A549 (cell line): ENCODE measurements around the gene FAM149B1. TPM values are rescaled to one million over a fixed set of nuclear protein-coding genes. Genes with fewer than 3 reads are reported as not detected.

Experiments
- ATAC-seq, 2 experiments: fragments of 200-7000 bp in 1 of 2; fragments of >200 bp in 1 of 2; cut with Nextera tagmentation in 1 of 2; cut with Tn5 transposase in 1 of 2; 3 replicates each; pipeline versions ENCODE4 v1.8.0 to v1.9.1; 2018 to 2020; ENCODE audit warnings: mild to moderate bottlenecking in 1 of 2, moderate library complexity in 1 of 2
- CTCF ChIA-PET: fragments of 300-600 bp; sonication (Branson Sonifier 250); formaldehyde crosslinking; extraction: SDS; loops from one replicate; lab custom pipeline; 2021; ENCODE audit warnings: antibody characterized with exemption, inconsistent platforms; lab: Yijun Ruan, JAX
- POLR2A ChIA-PET: fragments of 350-600 bp; formaldehyde crosslinking; extraction: SDS; loops from one replicate; lab custom pipeline; 2021; ENCODE audit warnings: antibody characterized with exemption, inconsistent platforms; lab: Yijun Ruan, JAX
- DNase-seq, 2 experiments: peaks; one replicate each; pipeline versions ENCODE4 v3.0.0 to v3.0.0-alpha.2; 2011 to 2016; ENCODE audit warnings: low read depth in 1 of 2, low spot score in 1 of 2
- FAIRE-seq: peaks from 2 replicates; lab custom pipeline; 2011; peaks lifted over from hg19 to GRCh38; lab: Jason Lieb, UNC
- H3K27ac ChIP-seq, 2 experiments: fragments of >200 bp; sonication (Bioruptor Twin); formaldehyde crosslinking; 3 replicates each; pipeline ENCODE4 v1.5.1; 2016 to 2017
- H3K4me1 ChIP-seq: fragments of >200 bp; sonication (Bioruptor Twin); formaldehyde crosslinking; 3 replicates; pipeline ENCODE4 v1.6.1; 2016
- H3K4me2 ChIP-seq: fragments of >200 bp; sonication (Bioruptor Twin); formaldehyde crosslinking; 3 replicates; pipeline ENCODE4 v1.6.1; 2016
- H3K4me3 ChIP-seq: fragments of >200 bp; sonication (Bioruptor Twin); formaldehyde crosslinking; 3 replicates; pipeline ENCODE4 v1.5.1; 2016
- H3K9me3 ChIP-seq: fragments of >200 bp; sonication (Bioruptor Twin); formaldehyde crosslinking; 3 replicates; pipeline ENCODE4 v1.6.1; 2016
- BHLHE40 ChIP-seq: IDR thresholded peaks from 2 replicates; pipeline ENCODE4 v1.6.1; 2012; ENCODE audit warnings: low read depth, low read length, inconsistent platforms
- CBX8 ChIP-seq: fragments of 200-600 bp; sonication (generic); IDR thresholded peaks from 2 replicates; pipeline ENCODE4 v1.6.1; 2016
- CHD4 ChIP-seq: fragments of 200-600 bp; sonication (generic); IDR thresholded peaks from 2 replicates; pipeline ENCODE4 v1.6.1; 2016; ENCODE audit warnings: antibody characterized with exemption, mild to moderate bottlenecking, borderline replicate concordance
- E2F6 ChIP-seq: IDR thresholded peaks from 2 replicates; pipeline ENCODE4 v1.6.1; 2012; ENCODE audit warnings: low read depth, borderline replicate concordance
- EHMT2 ChIP-seq: fragments of 200-600 bp; sonication (generic); IDR thresholded peaks from 2 replicates; pipeline ENCODE4 v1.6.1; 2016; ENCODE audit warnings: antibody characterized with exemption, low read depth, mild to moderate bottlenecking, moderate library complexity
- EP300 ChIP-seq, 2 experiments: fragments of >200 bp; sonication (Bioruptor Twin); formaldehyde crosslinking; IDR thresholded peaks; 2 replicates in 1 of 2; 3 replicates in 1 of 2; pipeline ENCODE4 v1.6.1; 2016 to 2017
- ESRRA ChIP-seq: fragments of 150-350 bp; IDR thresholded peaks from 2 replicates; pipeline ENCODE4 v1.6.1; 2014; ENCODE audit warnings: mild to moderate bottlenecking, low read length, borderline replicate concordance
- FOXS1 ChIP-seq: fragments of 250-450 bp; sonication (Bioruptor Pico); IDR thresholded peaks from 2 replicates; pipeline ENCODE4 v1.5.0; 2020; ENCODE audit warnings: mild to moderate bottlenecking, moderate library complexity
- HMGXB4 ChIP-seq: fragments of 250-450 bp; sonication (Bioruptor Pico); IDR thresholded peaks from 2 replicates; pipeline ENCODE4 v1.5.0; 2021; ENCODE audit warnings: mild to moderate bottlenecking, moderate library complexity, borderline replicate concordance
- HOXB13 ChIP-seq: fragments of 250-450 bp; sonication (Bioruptor Pico); IDR thresholded peaks from 2 replicates; pipeline ENCODE4 v1.5.0; 2020; ENCODE audit warnings: low read depth, mild to moderate bottlenecking, moderate library complexity
- JUN ChIP-seq, 2 experiments: fragments of >200 bp; sonication (Bioruptor Twin); formaldehyde crosslinking; IDR thresholded peaks; 2 replicates in 1 of 2; 3 replicates in 1 of 2; pipeline ENCODE4 v1.6.1; 2016 to 2017
- KDM1A ChIP-seq: fragments of 200-600 bp; sonication (generic); IDR thresholded peaks from 2 replicates; pipeline ENCODE4 v1.6.1; 2016; ENCODE audit warnings: low read depth, mild to moderate bottlenecking
- KDM5A ChIP-seq: fragments of 200-600 bp; sonication (generic); IDR thresholded peaks from 2 replicates; pipeline ENCODE4 v1.6.1; 2016; ENCODE audit warnings: antibody characterized with exemption, mild to moderate bottlenecking
- MYC ChIP-seq: IDR thresholded peaks from 2 replicates; pipeline ENCODE4 v1.6.1; 2012; ENCODE audit warnings: mild to moderate bottlenecking, inconsistent platforms, low read length, improper control_type of control experiment, borderline replicate concordance
- NFE2L2 ChIP-seq: fragments of 150-350 bp; conservative IDR thresholded peaks from 2 replicates; pipeline ENCODE4 v1.6.1; 2014; ENCODE audit warnings: low read length
- NR3C1 ChIP-seq: fragments of >200 bp; sonication (Bioruptor Twin); formaldehyde crosslinking; IDR thresholded peaks from 3 replicates; pipeline ENCODE4 v1.6.1; 2017
- POLR2A ChIP-seq: IDR thresholded peaks from 2 replicates; pipeline ENCODE4 v1.6.1; 2012; ENCODE audit warnings: mild to moderate bottlenecking, low read length
- POLR2AphosphoS2 ChIP-seq: conservative IDR thresholded peaks from 2 replicates; pipeline ENCODE4 v1.6.1; 2012; ENCODE audit warnings: low read length, improper control_type of control experiment, inconsistent platforms
- RAD21 ChIP-seq, 2 experiments: fragments of >200 bp in 1 of 2; sonication (Bioruptor Twin) in 1 of 2; formaldehyde crosslinking in 1 of 2; IDR thresholded peaks in 1 of 2; conservative IDR thresholded peaks in 1 of 2; 2 replicates in 1 of 2; 3 replicates in 1 of 2; pipeline ENCODE4 v1.6.1; 2012 to 2018; ENCODE audit warnings: inconsistent platforms in 1 of 2
- RARB ChIP-seq: fragments of 250-450 bp; sonication (Bioruptor Pico); IDR thresholded peaks from 2 replicates; pipeline ENCODE4 v1.8.0; 2021; ENCODE audit warnings: mild to moderate bottlenecking, moderate library complexity
- RFX5 ChIP-seq: fragments of 450-650 bp; IDR thresholded peaks from 2 replicates; pipeline ENCODE4 v1.7.1; 2014; ENCODE audit warnings: antibody characterized with exemption, mild to moderate bottlenecking, moderate library complexity
- RNF2 ChIP-seq: fragments of 200-600 bp; sonication (generic); IDR thresholded peaks from 2 replicates; pipeline ENCODE4 v1.6.1; 2016; ENCODE audit warnings: low read depth, mild to moderate bottlenecking, antibody characterized with exemption, moderate library complexity, borderline replicate concordance
- SREBF2 ChIP-seq: fragments of 450-650 bp; IDR thresholded peaks from 2 replicates; pipeline ENCODE4 v1.6.1; 2014; ENCODE audit warnings: mild to moderate bottlenecking, moderate library complexity
- TFCP2L1 ChIP-seq: fragments of 250-450 bp; sonication (Bioruptor Pico); IDR thresholded peaks from 2 replicates; pipeline ENCODE4 v1.5.0; 2021; ENCODE audit warnings: mild to moderate bottlenecking
- ZC3H11A ChIP-seq: fragments of 450-650 bp; IDR thresholded peaks from 2 replicates; pipeline ENCODE4 v1.6.1; 2014; ENCODE audit warnings: antibody characterized with exemption, mild to moderate bottlenecking
- ZSCAN20 ChIP-seq: fragments of 250-450 bp; sonication (Bioruptor Pico); IDR thresholded peaks from 2 replicates; pipeline ENCODE4 v1.8.0; 2022; ENCODE audit warnings: mild to moderate bottlenecking, moderate library complexity
- WGBS: methylation state at CpG from one replicate; pipeline ENCODE4 v1.1.6; 2017; ENCODE audit errors: missing lambda C conversion rate; 5-methylcytosine and 5-hydroxymethylcytosine counted together
- polyA plus RNA-seq, 4 experiments: library from polyadenylated mRNA; depleted of rRNA in 3 of 4; stranded (reverse); fragments of >200 nt; fragmentation: RNase III in 1 of 4; extraction: RNeasy Plus Mini Kit Qiagen cat#74134 plus additional on column Dnase treatment in 1 of 4; gene quantifications; 2 replicates in 3 of 4; 3 replicates in 1 of 4; pipeline ENCODE4 v1.2.3, GENCODE V29; 2011 to 2017

FAM149B1 gene
- polyA plus RNA-seq, 2 of the 4 experiments (the other 2 are of a cell fraction), result 6.9 to 26.7 TPM

GRCh38 chr10:73229567-73229966 is 61.6 kb downstream of the FAM149B1 start:
- Histone ChIP-seq H3K4me1 (no peaks in the 10 kb centered on the region), H3K27ac (no peak overlapping the region), H3K4me3 (no peak overlapping the region), H3K4me2 (no peak overlapping the region), H3K9me3 (no peaks in the 10 kb centered on the region)
- CTCF ChIA-PET, result no interaction called here
- WGBS, result 89% methylated on average over 6 of the region's 6 CpGs
- POLR2A ChIA-PET, result no interaction called here
- ATAC-seq (no peak), FAIRE-seq (no peak), DNase-seq (no peak)
- TF ChIP-seq BHLHE40 (no peak), HOXB13 (no peak), NR3C1 (no peak), NFE2L2 (no peak), FOXS1 (CRISPR knock-in tag) (no peak), EHMT2 (no peak), TFCP2L1 (CRISPR knock-in tag) (no peak), EP300 (IDR thresholded peaks at IDR 0.05) (no peak), ESRRA (no peak), HMGXB4 (CRISPR knock-in tag) (no peak), RNF2 (no peak), POLR2A (no peak), KDM5A (no peak), KDM1A (no peak), ZSCAN20 (CRISPR knock-in tag) (no peak), RFX5 (no peak)

GRCh38 chr10:73232887-73233286 is 65.0 kb downstream of the FAM149B1 start:
- Histone ChIP-seq H3K4me2 (no peak overlapping the region), H3K4me1 (no peaks in the 10 kb centered on the region), H3K27ac (no peak overlapping the region)
- CTCF ChIA-PET, result interaction anchor here (0.5 kb wide), 1 partner anchor 158 kb away, joined by 3 read pairs; no protein-coding TSS in a partner anchor
- DNase-seq, result peak in 1 of 2 experiments; percentile 36
- 90% methylated on average over 8 of the region's 8 CpGs for WGBS
- no peak for FAIRE-seq
- TF ChIP-seq MYC (no peak), RAD21 (conservative IDR thresholded peaks at IDR 0.05 in 1 of 2, IDR thresholded peaks at IDR 0.05 in 1 of 2) (peak in 1 of 2 experiments; percentile 16; a peak in 1 of 5 replicates), NFE2L2 (0 out of 2 replicates have a peak, but pooled peaks have one; percentile 2)
- TF ChIP-seq, all 56 proteins: peak for 2
- no peak overlapping the region for H3K4me3 ChIP-seq
- POLR2A ChIA-PET, result no interaction called here
- peak; percentile 64 to 73; a peak in 3 of 6 replicates for ATAC-seq
- H3K9me3 ChIP-seq, result no peaks in the 10 kb centered on the region

- H3K4me2 ChIP-seq, result no peak overlapping the region
- POLR2A ChIA-PET, result interaction anchor here (2.2 kb wide), 1 partner anchor 13 kb away, joined by 15 read pairs; the partner anchor contains the start of gene DNAJC9
- TF ChIP-seq RARB (CRISPR knock-in tag) (no peak), POLR2AphosphoS2 (no peak)
- TF ChIP-seq, all 56 proteins: peak for 0
- Histone ChIP-seq H3K27ac (no peak overlapping the region), H3K9me3 (no peaks in the 10 kb centered on the region), H3K4me1 (no peaks in the 10 kb centered on the region), H3K4me3 (no peak overlapping the region)
- DNase-seq (no peak), ATAC-seq (no peak), FAIRE-seq (no peak)
- CTCF ChIA-PET, result interaction anchor here (2.5 kb wide), 1 partner anchor 15 kb away, joined by 7 read pairs; no protein-coding TSS in a partner anchor
- WGBS, result 89% methylated on average over 2 of the region's 2 CpGs
Measured at GRCh38 chr10:73233883-73234282, 66.0 kb downstream of the FAM149B1 start.

- no peak overlapping the region for H3K27ac ChIP-seq
- H3K9me3 ChIP-seq, result no peaks in the 10 kb centered on the region
- H3K4me1 ChIP-seq, result no peaks in the 10 kb centered on the region
- FAIRE-seq (no peak), ATAC-seq (no peak), DNase-seq (no peak)
- ChIA-PET CTCF (interaction anchor here (2.5 kb wide), 1 partner anchor 16 kb away, joined by 7 read pairs; no protein-coding TSS in a partner anchor), POLR2A (interaction anchor here (2.2 kb wide), 1 partner anchor 12 kb away, joined by 15 read pairs; the partner anchor contains the start of gene DNAJC9)
- H3K4me3 ChIP-seq, result no peak overlapping the region
- no peak overlapping the region for H3K4me2 ChIP-seq
- TF ChIP-seq EP300 (IDR thresholded peaks at IDR 0.05) (no peak), ZC3H11A (no peak), E2F6 (no peak), CHD4 (no peak), EHMT2 (no peak), SREBF2 (no peak), BHLHE40 (no peak), JUN (IDR thresholded peaks at IDR 0.05) (no peak), CBX8 (no peak)
- WGBS, result 93% methylated on average over 7 of the region's 7 CpGs
Measured at GRCh38 chr10:73234695-73235094, 66.8 kb downstream of the FAM149B1 start.
